NB4 (cell line): ENCODE results near the gene CATSPER3.

Experiments
- CTCF ChIP-seq: IDR thresholded peaks from one replicate; pipeline ENCODE4 v1.5.1; 2012; ENCODE audit warnings: low read depth, low read length
- POLR2A ChIP-seq: IDR thresholded peaks from 2 replicates; pipeline ENCODE4 v1.6.1; 2011; ENCODE audit warnings: mild to moderate bottlenecking; ENCODE audit not compliant: insufficient read length; ENCODE audit errors: extremely low read depth

DNA sequence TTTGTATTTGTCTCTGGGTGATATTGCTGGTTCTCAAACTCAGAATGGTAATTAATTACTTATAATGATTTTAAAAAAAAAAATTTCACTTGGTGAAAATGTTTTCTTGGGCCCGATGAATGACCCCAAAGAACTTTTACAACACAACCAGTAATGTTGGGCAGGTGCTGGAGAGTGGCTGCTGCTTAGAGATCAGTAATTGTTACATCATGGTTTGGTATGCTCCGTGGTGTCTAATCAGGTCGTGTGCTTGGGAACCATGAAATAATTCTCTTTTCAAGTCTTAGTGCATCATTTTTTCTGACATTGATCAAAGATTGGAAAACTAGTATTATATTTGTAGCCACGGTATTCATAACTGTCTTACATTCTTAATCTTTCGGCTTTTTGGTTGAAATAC, 33.5 kb upstream of the CATSPER3 start:
- TF ChIP-seq POLR2A (no peak), CTCF (no peak)
